ENCODE data around the gene DPEP2. TPM values are rescaled to one million over a fixed set of nuclear protein-coding genes. Genes with fewer than 3 reads are reported as not detected.

Gene DPEP2
- polyA plus RNA-seq, 3 donors = 117 to 235 (median 124) TPM

- no peak overlapping the region for H3K9ac ChIP-seq (ENCODE audit: insufficient read depth, low read length, poor library complexity, severe bottlenecking)
- Mint-ChIP-seq H3K4me1 (peaks cover 34% of the 10 kb centered on the region), H3K36me3 (peaks cover 28 to 33% of the 10 kb centered on the region in 2 donors), H3K9me3 (no peaks in the 10 kb centered on the region), H3K4me3 (no peak overlapping the region), H3K27ac (peak overlapping the region in 1 of 7 donors; percentile 3), H3K27me3 (ENCODE audit: low read depth in 3 of 3) (peaks cover 0 to 2% (median 0%) of the 10 kb centered on the region in 3 donors)
- no peaks in the 10 kb centered on the region for H3K9me3 ChIP-seq (replicated peaks in 1 of 2; ENCODE audit: control insufficient read depth in 1 of 2, insufficient read depth in 1 of 2, low read length in 2 of 2)
- intact Hi-C loops (cut with micrococcal nuclease) = no loop called here
- H3K4me2 ChIP-seq (replicated peaks; ENCODE audit: extremely low read depth, low read length, poor library complexity, severe bottlenecking) = no peak overlapping the region
- H3K27ac ChIP-seq (ENCODE audit: low read depth in 1 of 2, low read length in 2 of 2) = no peak overlapping the region
- H3K36me3 ChIP-seq (replicated peaks in 1 of 2; ENCODE audit: control insufficient read depth in 1 of 2, insufficient read depth in 2 of 2, low read length in 2 of 2) = peaks cover 0 to 19% of the 10 kb centered on the region in 2 donors
- TF ChIP-seq CTCF (IDR thresholded peaks at IDR 0.05) = no peak
- no peak for DNase-seq
- peaks cover 15% of the 10 kb centered on the region for H3K79me2 ChIP-seq (ENCODE audit: insufficient read depth, low read length)
- no CpG with 5 or more reads among the region's 2 CpGs for WGBS (ENCODE audit: insufficient coverage)
- no peaks in the 10 kb centered on the region for H4K20me1 ChIP-seq (ENCODE audit: insufficient read depth, low read length)
- no peak overlapping the region for H2AFZ ChIP-seq (ENCODE audit: insufficient read depth, low read depth, low read length, poor library complexity, severe bottlenecking)
- no peaks in the 10 kb centered on the region for H3K27me3 ChIP-seq (ENCODE audit: control insufficient read depth in 2 of 2, insufficient read depth in 2 of 2, low read length in 2 of 2)
- peaks cover 33 to 36% of the 10 kb centered on the region in 2 donors for H3K4me1 ChIP-seq (ENCODE audit: control insufficient read depth in 1 of 2, insufficient read depth in 2 of 2, low read length in 2 of 2)
- no peak overlapping the region for H3K4me3 ChIP-seq (replicated peaks in 1 of 3; ENCODE audit: low read depth in 2 of 3, low read length in 3 of 3)
Observed at GRCh38 chr16:68035227-68035626, 35.9 kb upstream of the DPEP2 start.

DNA sequence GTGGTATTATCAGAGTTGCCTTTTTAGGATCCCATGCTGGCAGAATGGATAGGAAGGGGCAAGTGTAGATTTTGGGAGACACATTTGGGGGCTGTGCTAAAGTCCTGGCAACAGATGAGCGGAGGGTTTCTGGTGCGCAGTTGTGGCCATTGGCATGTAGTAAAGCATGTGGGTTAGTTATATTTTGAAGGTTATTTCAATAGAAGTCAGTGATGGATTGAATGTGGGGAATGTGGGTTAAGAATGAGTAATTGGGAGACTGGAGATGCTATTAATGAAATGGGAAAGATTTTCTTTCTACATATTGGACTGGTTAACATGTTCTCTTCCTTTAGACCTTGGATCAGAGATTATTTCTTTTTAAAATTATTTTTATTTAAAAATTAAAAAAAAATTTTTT lies 33.8 kb upstream of the DPEP2 start:
- Histone ChIP-seq H3K9ac (ENCODE audit: insufficient read depth, low read length, poor library complexity, severe bottlenecking) (no peak overlapping the region), H3K9me3 (replicated peaks in 1 of 2; ENCODE audit: control insufficient read depth in 1 of 2, insufficient read depth in 1 of 2, low read length in 2 of 2) (no peaks in the 10 kb centered on the region), H3K4me2 (replicated peaks; ENCODE audit: extremely low read depth, low read length, poor library complexity, severe bottlenecking) (no peak overlapping the region), H3K36me3 (replicated peaks in 1 of 2; ENCODE audit: control insufficient read depth in 1 of 2, insufficient read depth in 2 of 2, low read length in 2 of 2) (peaks cover 1 to 39% of the 10 kb centered on the region in 2 donors), H3K4me1 (ENCODE audit: control insufficient read depth in 1 of 2, insufficient read depth in 2 of 2, low read length in 2 of 2) (peaks cover 11 to 16% of the 10 kb centered on the region in 2 donors), H3K27me3 (ENCODE audit: control insufficient read depth in 2 of 2, insufficient read depth in 2 of 2, low read length in 2 of 2) (no peaks in the 10 kb centered on the region), H4K20me1 (ENCODE audit: insufficient read depth, low read length) (no peaks in the 10 kb centered on the region), H2AFZ (ENCODE audit: insufficient read depth, low read depth, low read length, poor library complexity, severe bottlenecking) (no peak overlapping the region), H3K4me3 (replicated peaks in 1 of 3; ENCODE audit: low read depth in 2 of 3, low read length in 3 of 3) (no peak overlapping the region), H3K79me2 (ENCODE audit: insufficient read depth, low read length) (no peaks in the 10 kb centered on the region), H3K27ac (ENCODE audit: low read depth in 1 of 2, low read length in 2 of 2) (no peak overlapping the region)
- Mint-ChIP-seq H3K27ac (no peak overlapping the region), H3K27me3 (ENCODE audit: low read depth in 3 of 3) (peaks cover 0 to 2% (median 0%) of the 10 kb centered on the region in 3 donors), H3K4me1 (peaks cover 17% of the 10 kb centered on the region), H3K9me3 (no peaks in the 10 kb centered on the region), H3K4me3 (no peak overlapping the region), H3K36me3 (peaks cover 33 to 52% of the 10 kb centered on the region in 2 donors)
- TF ChIP-seq CTCF (IDR thresholded peaks at IDR 0.05) = no peak
- no peak for DNase-seq
- WGBS (ENCODE audit: insufficient coverage) = no CpG with 5 or more reads among the region's 2 CpGs
- intact Hi-C loops (cut with micrococcal nuclease) = no loop called here
